ENCODE measurements around the gene TACC2. TPM values are rescaled to one million over a fixed set of nuclear protein-coding genes. Genes with fewer than 3 reads are reported as not detected.

The TACC2 gene
- total RNA-seq, 2 experiments from 2014 or later = not detected

GRCh38 chr10:122084286-122085041 is 95.5 kb downstream of the TACC2 start:
- Histone ChIP-seq H2AFZ (ENCODE audit: low read length) (no peak overlapping the region), H3K36me3 (ENCODE audit: insufficient read depth, low read length) (no peaks in the 10 kb centered on the region), H3K79me2 (ENCODE audit: insufficient read depth, low read depth, low read length) (no peaks in the 10 kb centered on the region), H3K4me2 (ENCODE audit: low read length) (no peak overlapping the region), H4K20me1 (ENCODE audit: insufficient read depth, low read length) (no peaks in the 10 kb centered on the region), H3K27ac (ENCODE audit: low read depth, low read length, poor library complexity, severe bottlenecking) (no peak overlapping the region), H3K9me3 (ENCODE audit: low read length) (no peaks in the 10 kb centered on the region), H3K4me3 (ENCODE audit: low read depth, low read length, poor library complexity, severe bottlenecking) (no peak overlapping the region), H3K4me1 (ENCODE audit: insufficient read depth, low read length, poor library complexity, severe bottlenecking) (no peaks in the 10 kb centered on the region), H3K9me2 (ENCODE audit: insufficient read depth, low read length) (no peaks in the 10 kb centered on the region)
- no peak for DNase-seq (ENCODE audit: low spot score)
- BruUV-seq (replicated peaks) = no TSS peak
- CTCF ChIA-PET (ENCODE audit: unreplicated experiment) = no interaction called here
- TF ChIP-seq CTCF (conservative IDR thresholded peaks at IDR 0.05; ENCODE audit: low read length) = no peak
- TF ChIP-seq EZH2phosphoT487 (IDR thresholded peaks at IDR 0.05; ENCODE audit: borderline replicate concordance, low read depth, low read length) = no peak
- intact Hi-C loops (cut with micrococcal nuclease; ENCODE audit: unreplicated experiment) = no loop called here
- POLR2A ChIA-PET = interaction anchor here (0.5 kb wide), 1 partner anchor 1849 kb away, joined by 4 read pairs; no protein-coding TSS in a partner anchor

- TF ChIP-seq EZH2phosphoT487 (IDR thresholded peaks at IDR 0.05; ENCODE audit: borderline replicate concordance, low read depth, low read length) (no peak), CTCF (conservative IDR thresholded peaks at IDR 0.05; ENCODE audit: low read length) (no peak)
- Histone ChIP-seq H3K4me3 (ENCODE audit: low read depth, low read length, poor library complexity, severe bottlenecking) (no peak overlapping the region), H3K4me1 (ENCODE audit: insufficient read depth, low read length, poor library complexity, severe bottlenecking) (no peaks in the 10 kb centered on the region), H3K36me3 (ENCODE audit: insufficient read depth, low read length) (no peaks in the 10 kb centered on the region), H2AFZ (ENCODE audit: low read length) (no peak overlapping the region), H4K20me1 (ENCODE audit: insufficient read depth, low read length) (no peaks in the 10 kb centered on the region), H3K4me2 (ENCODE audit: low read length) (no peak overlapping the region), H3K79me2 (ENCODE audit: insufficient read depth, low read depth, low read length) (no peaks in the 10 kb centered on the region), H3K9me2 (ENCODE audit: insufficient read depth, low read length) (no peaks in the 10 kb centered on the region), H3K9me3 (ENCODE audit: low read length) (no peaks in the 10 kb centered on the region), H3K27ac (ENCODE audit: low read depth, low read length, poor library complexity, severe bottlenecking) (no peak overlapping the region)
- POLR2A ChIA-PET = no interaction called here
- BruUV-seq (replicated peaks) = no TSS peak
- DNase-seq (ENCODE audit: low spot score) = no peak
- CTCF ChIA-PET (ENCODE audit: unreplicated experiment) = no interaction called here
- intact Hi-C loops (cut with micrococcal nuclease; ENCODE audit: unreplicated experiment) = no loop called here
These were observed 96.5 kb downstream of the TACC2 start for GRCh38 chr10:122085423-122085911.

All from OCI-LY7 (cell line).